Stimulated activated CD4-positive, alpha-beta T cell treated with anti-CD3 and anti-CD28 coated beads, TNF-alpha, amount 100 ng/mL, for 24 hours (primary cell): ENCODE results near the gene GDPGP1.

Source experiments
- DNase-seq, 3 experiments: peaks; one replicate each; pipeline ENCODE4 v3.0.0-alpha.2; 2020; ENCODE audit warnings: low read depth in 3 of 3

Gene GDPGP1

GRCh38 chr15:90205050-90205848 lies 28.8 kb upstream of the GDPGP1 start:
- DNase-seq, result no peak

GRCh38 chr15:90205886-90206285 lies 28.1 kb upstream of the GDPGP1 start:
- DNase-seq, result no peak

DNA sequence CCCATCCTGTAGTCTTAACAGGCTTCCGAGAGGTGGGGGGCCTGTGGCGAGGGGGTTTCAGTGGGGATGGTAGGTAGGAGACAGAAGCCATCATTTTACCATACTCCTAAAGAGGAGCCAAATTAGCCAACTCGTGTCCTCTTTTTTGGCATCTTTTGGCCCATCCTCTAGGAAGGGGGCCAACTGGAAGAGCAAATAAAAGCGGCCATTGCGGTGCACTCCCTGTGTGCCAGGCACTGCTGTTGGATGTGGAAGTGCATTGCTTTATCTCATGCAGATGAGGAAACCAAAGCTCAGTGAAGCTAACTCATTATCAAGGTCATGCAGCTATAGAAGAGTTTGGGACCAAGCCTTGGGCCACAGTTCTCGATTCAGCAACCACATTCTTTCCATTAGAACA lies 26.8 kb upstream of the GDPGP1 start:
- no peak for DNase-seq

DNA sequence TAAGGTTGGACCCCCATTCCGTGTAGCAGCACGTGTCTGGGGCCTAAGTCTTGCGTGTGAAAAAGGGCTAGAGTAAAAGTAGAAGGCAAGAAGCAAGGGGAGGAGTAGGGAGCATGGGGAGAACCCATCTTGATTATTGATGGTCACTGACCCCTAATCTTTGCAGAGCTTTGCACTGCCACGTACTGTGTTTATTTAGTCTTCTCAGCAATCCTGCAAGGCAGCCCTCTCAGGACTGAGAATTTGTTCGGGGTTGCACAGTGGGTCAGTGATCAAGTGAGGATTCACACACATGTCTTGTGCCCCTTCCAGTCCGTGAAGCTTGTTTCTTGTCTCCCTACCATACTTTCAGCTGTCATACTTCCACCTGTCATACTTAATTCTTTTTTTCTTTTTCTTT lies 25.7 kb upstream of the GDPGP1 start:
- no peak for DNase-seq

DNA sequence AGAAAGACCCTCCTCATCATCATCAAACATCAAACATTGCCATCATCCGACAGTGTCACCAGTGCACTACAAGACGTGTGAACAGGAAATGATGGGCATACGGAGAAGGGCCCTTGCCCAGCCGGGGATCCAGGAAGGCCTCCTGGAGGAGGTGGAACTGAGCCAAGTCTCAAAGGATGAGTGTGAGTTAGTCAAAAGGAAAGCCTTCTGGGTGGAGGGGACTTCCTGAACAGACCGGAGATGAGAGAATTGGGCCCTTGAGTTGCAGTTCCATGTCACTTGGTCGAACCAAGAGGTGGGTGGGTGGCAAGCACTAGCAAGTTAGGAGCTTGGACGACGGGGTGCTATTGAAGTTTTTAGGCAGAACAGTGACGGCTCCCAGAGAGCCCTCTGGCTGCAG lies 24.4 kb upstream of the GDPGP1 start:
- no peak for DNase-seq

DNA sequence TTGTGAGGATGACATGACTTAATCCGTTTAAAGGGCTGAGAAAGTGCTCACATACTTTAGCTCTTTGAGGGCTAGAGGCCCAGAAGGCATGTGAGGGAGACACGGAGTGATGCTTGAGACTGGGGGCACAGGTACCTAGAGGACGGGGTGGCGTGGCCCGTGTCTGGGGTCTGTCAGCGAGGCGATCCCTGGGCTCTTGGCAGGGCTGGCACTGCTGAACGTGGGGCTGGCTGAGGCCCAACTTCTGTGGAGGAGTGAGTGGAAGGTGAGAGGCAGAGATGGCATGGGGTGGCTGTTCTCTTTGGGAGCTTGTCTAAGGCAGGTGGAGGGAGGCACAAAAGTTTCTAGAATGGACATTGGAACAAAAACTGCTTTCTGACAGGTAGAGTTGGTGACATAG lies 23.4 kb upstream of the GDPGP1 start:
- no peak for DNase-seq

- no peak for DNase-seq
Measured at GRCh38 chr15:90211009-90211408, 23.0 kb upstream of the GDPGP1 start.

DNA sequence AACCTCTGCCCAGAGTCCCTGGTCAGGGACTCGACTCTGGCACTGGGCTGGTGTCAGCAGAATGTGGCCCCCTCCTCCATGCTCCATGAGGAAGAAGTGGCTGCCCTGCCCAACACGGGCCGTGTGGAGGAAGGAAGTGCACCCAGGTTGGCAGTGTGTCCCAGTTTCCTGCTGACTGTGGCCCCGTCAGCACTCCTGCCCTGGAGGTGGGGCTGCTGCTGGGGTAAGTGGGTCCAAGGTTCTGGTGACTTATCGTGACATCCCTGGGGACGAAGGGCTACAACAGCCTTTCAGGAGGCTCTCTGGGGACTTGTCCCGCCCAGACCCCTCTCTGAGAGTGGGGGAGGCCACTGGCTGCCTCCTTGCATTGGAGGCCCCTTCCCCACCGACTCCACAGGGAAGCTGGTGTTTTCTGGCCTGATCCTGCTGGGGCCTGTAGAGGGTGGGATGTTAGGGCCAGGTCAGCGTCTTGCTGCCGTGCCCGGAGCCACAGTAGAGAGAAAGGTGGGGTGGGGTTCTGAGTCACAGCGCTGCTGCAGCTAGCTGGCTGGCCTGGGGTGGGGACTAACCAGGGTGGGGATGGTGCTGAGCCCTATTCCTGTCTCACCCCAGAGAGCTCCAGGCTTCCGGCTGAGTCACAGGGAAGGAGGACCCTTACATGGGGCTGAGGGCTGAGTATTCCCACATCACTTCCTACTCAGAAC lies 22.4 kb upstream of the GDPGP1 start:
- DNase-seq, result no peak

GRCh38 chr15:90212221-90213098 lies 21.5 kb upstream of the GDPGP1 start:
- DNase-seq, result no peak

- DNase-seq, result no peak
Measured at GRCh38 chr15:90213122-90213817, 20.7 kb upstream of the GDPGP1 start.

DNA sequence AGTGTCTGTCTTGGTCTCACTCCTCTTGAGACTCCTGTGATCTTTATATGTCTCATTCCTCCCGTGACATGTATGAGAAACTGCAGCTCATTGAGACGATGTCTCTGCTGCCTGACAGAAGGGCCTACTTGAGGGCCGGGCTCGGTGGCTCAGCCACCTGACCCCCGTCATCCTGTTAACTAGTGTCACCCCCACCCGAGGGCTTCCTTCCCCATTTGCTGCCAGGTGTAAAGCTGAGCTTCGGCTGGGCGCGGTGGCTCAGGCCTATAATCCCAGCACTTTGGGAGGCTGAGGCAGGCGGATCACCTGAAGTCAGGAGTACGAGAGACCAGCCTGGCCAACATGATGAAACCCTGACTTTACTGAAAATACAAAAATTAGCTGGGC lies 20.2 kb upstream of the GDPGP1 start:
- no peak for DNase-seq

- no peak for DNase-seq
Measured at GRCh38 chr15:90214553-90215196, 19.3 kb upstream of the GDPGP1 start.

DNA sequence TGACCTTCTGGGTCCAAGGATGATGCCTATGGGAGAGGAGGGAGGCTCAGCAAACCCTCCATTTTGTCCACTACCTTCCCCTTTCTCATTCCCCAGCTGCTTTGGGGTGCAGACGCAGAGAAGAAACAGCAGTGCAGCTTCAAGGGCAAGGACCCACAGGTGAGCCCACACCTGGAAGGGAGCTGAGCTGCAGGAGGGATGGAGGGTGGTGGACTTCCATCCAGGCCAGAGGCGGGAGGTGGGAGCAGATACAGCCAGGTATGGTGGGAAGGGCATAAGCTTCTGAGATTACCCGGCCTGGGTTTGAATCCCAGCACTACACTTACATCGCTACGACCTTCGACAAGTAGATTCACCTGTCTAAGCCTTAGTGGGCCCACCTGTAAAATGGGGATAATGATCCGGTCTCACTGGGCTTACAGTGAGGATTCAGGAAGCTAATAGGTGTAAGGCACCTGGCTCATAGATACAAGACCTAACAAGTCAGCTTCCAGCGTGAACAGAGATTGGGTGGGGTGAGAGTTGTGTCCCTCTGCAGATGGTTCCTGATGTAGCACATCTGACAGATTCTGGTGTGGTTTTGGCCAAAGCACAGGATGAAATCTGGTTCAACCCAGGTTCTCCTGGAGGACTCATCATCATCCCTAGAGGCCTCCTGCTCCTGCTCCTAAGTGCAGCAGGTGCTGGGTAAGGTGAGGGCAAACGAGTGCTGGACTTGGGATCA lies 16.2 kb upstream of the GDPGP1 start:
- DNase-seq, result no peak

DNA sequence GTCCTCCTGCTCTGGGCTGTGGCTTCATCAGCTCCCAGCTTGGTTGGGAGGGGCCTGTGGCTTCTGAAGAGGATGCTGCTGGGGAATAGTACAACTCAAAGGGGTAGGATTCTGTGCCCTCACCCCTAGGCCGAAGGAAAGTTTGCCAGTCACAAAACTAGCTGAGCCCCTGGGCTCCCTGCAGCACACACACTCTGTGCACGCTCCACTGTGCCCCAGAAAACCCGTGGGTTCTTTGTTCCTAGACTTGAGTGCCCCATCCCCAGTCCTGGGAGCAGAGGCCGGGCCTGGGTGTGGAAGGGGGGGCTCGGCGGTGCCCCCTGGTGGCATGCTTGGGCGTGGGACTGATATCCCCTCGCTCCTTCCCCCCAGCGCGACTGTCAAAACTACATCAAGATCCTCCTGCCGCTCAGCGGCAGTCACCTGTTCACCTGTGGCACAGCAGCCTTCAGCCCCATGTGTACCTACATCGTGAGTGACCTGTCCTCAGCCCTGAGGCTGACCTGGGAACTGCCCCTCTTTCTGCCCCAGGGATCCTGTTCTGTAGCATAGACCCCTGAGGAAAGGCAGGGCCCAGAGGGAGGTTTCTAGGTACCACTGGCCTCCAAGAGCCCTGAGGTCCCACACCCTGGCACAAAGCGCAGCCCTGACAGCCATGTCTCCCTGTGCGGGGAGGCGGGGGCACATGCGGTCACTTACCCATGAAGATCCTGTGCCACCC lies 14.4 kb upstream of the GDPGP1 start:
- DNase-seq, result peak in 2 of 3 experiments; percentile 32 to 56

DNA sequence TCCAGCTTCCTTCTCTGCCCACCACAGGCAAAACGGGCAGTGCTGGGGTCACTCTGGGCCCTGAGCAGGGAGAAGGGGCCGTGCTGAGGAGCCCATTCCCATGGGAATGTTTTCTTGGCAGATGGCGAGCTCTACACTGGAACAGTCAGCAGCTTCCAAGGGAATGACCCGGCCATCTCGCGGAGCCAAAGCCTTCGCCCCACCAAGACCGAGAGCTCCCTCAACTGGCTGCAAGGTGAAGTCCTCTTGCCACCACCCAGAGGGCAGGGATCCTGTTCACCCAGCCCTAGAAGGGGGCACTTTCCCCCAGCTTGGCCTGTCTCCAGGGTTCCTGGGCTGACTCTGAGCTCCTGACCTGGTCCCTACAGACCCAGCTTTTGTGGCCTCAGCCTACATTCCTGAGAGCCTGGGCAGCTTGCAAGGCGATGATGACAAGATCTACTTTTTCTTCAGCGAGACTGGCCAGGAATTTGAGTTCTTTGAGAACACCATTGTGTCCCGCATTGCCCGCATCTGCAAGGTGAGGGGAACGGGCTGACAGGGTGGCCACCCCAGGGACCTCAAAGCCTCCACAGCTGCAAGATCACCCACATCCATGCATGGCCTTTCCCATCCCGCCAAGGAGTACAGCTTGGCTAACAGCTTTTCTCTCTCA lies 12.6 kb upstream of the GDPGP1 start:
- DNase-seq, result peak in 1 of 3 experiments; percentile 35

GRCh38 chr15:90222547-90222946 lies 11.5 kb upstream of the GDPGP1 start:
- DNase-seq, result no peak

- no peak for DNase-seq
Measured at GRCh38 chr15:90223441-90224165, 10.4 kb upstream of the GDPGP1 start.

DNA sequence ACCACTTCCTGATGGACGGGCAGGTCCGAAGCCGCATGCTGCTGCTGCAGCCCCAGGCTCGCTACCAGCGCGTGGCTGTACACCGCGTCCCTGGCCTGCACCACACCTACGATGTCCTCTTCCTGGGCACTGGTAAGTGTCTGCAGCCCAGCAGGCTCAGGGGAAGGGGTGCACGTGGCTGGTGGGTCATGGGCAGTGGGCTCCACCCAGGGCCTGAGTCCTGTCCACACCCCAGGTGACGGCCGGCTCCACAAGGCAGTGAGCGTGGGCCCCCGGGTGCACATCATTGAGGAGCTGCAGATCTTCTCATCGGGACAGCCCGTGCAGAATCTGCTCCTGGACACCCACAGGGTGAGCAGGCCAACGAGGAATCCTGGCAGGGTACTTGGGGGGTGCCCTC lies 9.0 kb upstream of the GDPGP1 start:
- DNase-seq, result no peak
